ENCODE measurements around the gene PURA. TPM values are rescaled to one million over a fixed set of nuclear protein-coding genes. Genes with fewer than 3 reads are reported as not detected.
A peak's percentile ranks its signal among the peaks of the same experiment; 100 is the strongest.

PURA gene
- total RNA-seq, 6 donors from 2014 or later, result 13.8 to 43.2 (median 22.7) TPM

DNA sequence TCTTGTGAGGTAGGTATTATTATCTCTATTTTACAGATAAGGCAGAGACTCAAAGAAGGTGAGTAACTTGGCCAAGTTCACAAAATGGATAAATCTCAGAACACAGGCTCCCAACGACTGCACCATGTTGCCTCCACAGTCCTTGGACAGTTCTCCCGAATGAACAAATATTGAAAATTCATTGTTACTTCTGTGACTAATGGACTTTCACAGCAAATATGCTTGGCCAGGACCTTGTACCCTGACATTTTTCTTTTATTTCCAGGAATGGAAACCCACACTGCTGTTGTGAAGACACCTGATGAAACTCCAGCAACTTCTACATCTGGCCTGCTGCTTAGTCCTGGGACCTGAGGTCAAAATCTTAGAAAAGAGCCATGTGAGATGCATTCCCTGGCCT is 58.6 kb downstream of the PURA start:
- WGBS, 2 donors, result 90 to 91% methylated on average over 2 of the region's 2 CpGs
- ATAC-seq (ENCODE audit: low FRiP score in 2 of 2) (no peak), DNase-seq (no peak)
- TF ChIP-seq POLR2A (IDR thresholded peaks at IDR 0.05) (no peak), POLR2AphosphoS5 (IDR thresholded peaks at IDR 0.05) (no peak), EP300 (IDR thresholded peaks at IDR 0.05) (no peak)
- TF ChIP-seq, protein P1, sequence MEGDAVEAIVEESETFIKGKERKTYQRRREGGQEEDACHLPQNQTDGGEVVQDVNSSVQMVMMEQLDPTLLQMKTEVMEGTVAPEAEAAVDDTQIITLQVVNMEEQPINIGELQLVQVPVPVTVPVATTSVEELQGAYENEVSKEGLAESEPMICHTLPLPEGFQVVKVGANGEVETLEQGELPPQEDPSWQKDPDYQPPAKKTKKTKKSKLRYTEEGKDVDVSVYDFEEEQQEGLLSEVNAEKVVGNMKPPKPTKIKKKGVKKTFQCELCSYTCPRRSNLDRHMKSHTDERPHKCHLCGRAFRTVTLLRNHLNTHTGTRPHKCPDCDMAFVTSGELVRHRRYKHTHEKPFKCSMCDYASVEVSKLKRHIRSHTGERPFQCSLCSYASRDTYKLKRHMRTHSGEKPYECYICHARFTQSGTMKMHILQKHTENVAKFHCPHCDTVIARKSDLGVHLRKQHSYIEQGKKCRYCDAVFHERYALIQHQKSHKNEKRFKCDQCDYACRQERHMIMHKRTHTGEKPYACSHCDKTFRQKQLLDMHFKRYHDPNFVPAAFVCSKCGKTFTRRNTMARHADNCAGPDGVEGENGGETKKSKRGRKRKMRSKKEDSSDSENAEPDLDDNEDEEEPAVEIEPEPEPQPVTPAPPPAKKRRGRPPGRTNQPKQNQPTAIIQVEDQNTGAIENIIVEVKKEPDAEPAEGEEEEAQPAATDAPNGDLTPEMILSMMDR (IDR thresholded peaks at IDR 0.05), result no peak
- Histone ChIP-seq H3K36me3 (no peaks in the 10 kb centered on the region), H3K9me3 (no peaks in the 10 kb centered on the region), H3K4me1 (peaks cover 9 to 21% (median 20%) of the 10 kb centered on the region in 4 donors), H3K4me3 (no peak overlapping the region), H3K27ac (no peak overlapping the region), H3K27me3 (no peaks in the 10 kb centered on the region)

DNA sequence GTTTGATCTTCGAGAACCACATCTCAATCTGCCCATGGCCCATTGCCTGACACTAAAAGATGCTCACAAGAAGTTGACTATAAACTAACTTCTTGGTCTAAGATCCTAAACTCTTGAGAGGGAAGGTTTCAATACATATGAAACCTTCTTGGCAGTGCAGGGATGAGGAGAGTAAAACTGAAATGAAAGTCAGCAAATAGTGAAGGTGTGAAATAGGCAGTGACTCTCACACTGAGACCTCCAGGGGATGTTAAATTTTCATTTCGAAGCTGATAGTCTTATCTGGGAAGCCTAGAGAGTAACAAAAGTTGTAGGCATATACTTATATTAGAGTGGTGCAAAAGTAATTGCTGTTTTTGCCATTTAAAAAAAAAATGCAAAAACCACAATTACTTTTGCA is 60.1 kb downstream of the PURA start:
- DNase-seq (no peak), ATAC-seq (ENCODE audit: low FRiP score in 2 of 2) (no peak)
- Histone ChIP-seq H3K27ac (peak overlapping the region in 3 of 4 donors; percentile 98 to 99 (median 98)), H3K4me3 (no peak overlapping the region), H3K27me3 (no peaks in the 10 kb centered on the region), H3K4me1 (peaks cover 16 to 35% (median 30%) of the 10 kb centered on the region in 4 donors), H3K36me3 (no peaks in the 10 kb centered on the region), H3K9me3 (no peaks in the 10 kb centered on the region)
- TF ChIP-seq, protein P1 (IDR thresholded peaks at IDR 0.05), result no peak
- TF ChIP-seq POLR2AphosphoS5 (IDR thresholded peaks at IDR 0.05) (no peak), EP300 (IDR thresholded peaks at IDR 0.05) (no peak), POLR2A (IDR thresholded peaks at IDR 0.05) (no peak)
- 88 to 89% methylated on average over 2 of the region's 2 CpGs for WGBS, 2 donors

- 3 to 39% methylated on average over 2 to 49 of the region's 61 CpGs for WGBS, 2 donors
- Histone ChIP-seq H3K4me1 (peaks cover 16 to 35% (median 29%) of the 10 kb centered on the region in 4 donors), H3K4me3 (peak within 1 kb of the TSS; percentile 81 to 90 (median 86)), H3K9me3 (no peaks in the 10 kb centered on the region), H3K36me3 (no peaks in the 10 kb centered on the region), H3K27me3 (no peaks in the 10 kb centered on the region), H3K27ac (peak within 1 kb of the TSS; percentile 98 to 99 (median 98))
- peak; percentile 12 to 93 (median 83) for TF ChIP-seq POLR2A (IDR thresholded peaks at IDR 0.05)
- TF ChIP-seq EP300 (IDR thresholded peaks at IDR 0.05), result peak in 1 of 4 donors; percentile 78
- TF ChIP-seq, protein P1 (IDR thresholded peaks at IDR 0.05), result peak in 1 of 6 experiments; percentile 10
- peak; percentile 86 to 96 for TF ChIP-seq POLR2AphosphoS5 (IDR thresholded peaks at IDR 0.05)
- DNase-seq (peak; percentile 99 to 100), ATAC-seq (ENCODE audit: low FRiP score in 2 of 2) (peak; percentile 96 to 97)
These were observed 60.8 kb downstream of the PURA start, which contains the start of gene CYSTM1 for GRCh38 chr5:140174465-140175366. Gene CYSTM1, plus strand, starts transcription at chr5:140175188. Its CDS starts 19,278 bp downstream, at chr5:140194466.

Other genes with a start within 250 kb of the PURA start
- gene NRG2, start 70.8 kb upstream of the PURA start, total RNA-seq, result 1 to 10 TPM in 3 of 6 donors, under 1 TPM in 3; 0.46 to 4.2 (median 1.5) TPM
- gene IGIP, start 11.8 kb downstream of the PURA start, total RNA-seq, result 10 to 100 TPM in 4 of 6 donors, 1 to 10 TPM in 2; 8.4 to 32.8 (median 11.8) TPM
- gene CYSTM1, start 61.1 kb downstream of the PURA start, total RNA-seq, result 100 to 1,000 TPM in 1 of 6 donors, 10 to 100 TPM in 5; 24.1 to 139 (median 91.9) TPM
- 100 to 1,000 TPM in 2 of 6 donors, 10 to 100 TPM in 4; 44.7 to 128 (median 87.7) TPM for gene PFDN1, start 189.0 kb downstream of the PURA start, total RNA-seq
- gene HBEGF, start 232.5 kb downstream of the PURA start, total RNA-seq, result 10 to 100 TPM; 10.5 to 65.0 (median 49.5) TPM
- gene SLC4A9, start 246.1 kb downstream of the PURA start, total RNA-seq, result under 1 TPM in 3 of 6 donors, not detected in 3; 0.15 to 0.23 (median 0.17) TPM

All from upper lobe of left lung (tissue), 6 donors.